DOHH2 (cell line): ENCODE measurements around the gene LTV1.

Source experiments
- H3F3A ChIP-seq: fragments of 200-600 bp; sonication (generic), shearing (Covaris generic); 2 replicates; pipeline ENCODE4 v1.6.0; 2016; ENCODE audit warnings: antibody characterized with exemption, mild to moderate bottlenecking; ENCODE audit not compliant: control insufficient read depth, insufficient read depth
- H3K27ac ChIP-seq: fragments of 200-600 bp; sonication (generic); 2 replicates; pipeline ENCODE4 v1.5.1; 2014; ENCODE audit warnings: low read depth, mild to moderate bottlenecking, low read length, moderate library complexity
- H3K27me3 ChIP-seq: fragments of 200-600 bp; sonication (generic); 2 replicates; pipeline ENCODE4 v1.6.1; 2014; ENCODE audit warnings: mild to moderate bottlenecking, low read length, mixed read lengths; ENCODE audit not compliant: control insufficient read depth
- H3K36me3 ChIP-seq: fragments of 200-600 bp; sonication (generic); 2 replicates; pipeline ENCODE4 v1.6.1; 2014; ENCODE audit warnings: mild to moderate bottlenecking, low read length, moderate library complexity, mixed read lengths; ENCODE audit not compliant: control insufficient read depth
- H3K4me1 ChIP-seq: fragments of 200-600 bp; sonication (generic); 2 replicates; pipeline ENCODE4 v1.6.1; 2014; ENCODE audit warnings: mild to moderate bottlenecking, low read length, mixed read lengths; ENCODE audit not compliant: control insufficient read depth
- H3K4me2 ChIP-seq: fragments of 200-600 bp; sonication (generic); 2 replicates; pipeline ENCODE4 v1.6.0; 2014; ENCODE audit warnings: mild to moderate bottlenecking, low read length, moderate library complexity
- H3K4me3 ChIP-seq: fragments of 200-600 bp; sonication (generic); 2 replicates; pipeline ENCODE4 v1.5.1; 2014; ENCODE audit warnings: mild to moderate bottlenecking, low read length, mixed read lengths
- H3K79me2 ChIP-seq: fragments of 200-600 bp; sonication (generic); 2 replicates; pipeline ENCODE4 v1.6.1; 2014; ENCODE audit warnings: mild to moderate bottlenecking, low read length, mixed read lengths; ENCODE audit not compliant: control insufficient read depth
- H3K9me2 ChIP-seq: fragments of 200-600 bp; sonication (generic); replicated peaks from 2 replicates; pipeline ENCODE4 v1.6.1; 2014; ENCODE audit warnings: mild to moderate bottlenecking, low read length, mixed read lengths; ENCODE audit not compliant: control insufficient read depth
- H3K9me3 ChIP-seq: fragments of 200-600 bp; sonication (generic); 2 replicates; pipeline ENCODE4 v1.6.1; 2014; ENCODE audit warnings: antibody characterized with exemption, low read length, mixed read lengths; ENCODE audit not compliant: control insufficient read depth, insufficient read depth
- H4K20me1 ChIP-seq: fragments of 200-600 bp; sonication (generic); 2 replicates; pipeline ENCODE4 v1.6.0; 2014; ENCODE audit warnings: low read depth, mild to moderate bottlenecking, antibody characterized with exemption, low read length, moderate library complexity; ENCODE audit not compliant: control insufficient read depth, insufficient read depth
- EZH2phosphoT487 ChIP-seq: fragments of 200-600 bp; sonication (generic); IDR thresholded peaks from 2 replicates; pipeline ENCODE4 v1.6.1; 2017; ENCODE audit warnings: borderline replicate concordance, mild to moderate bottlenecking, antibody characterized with exemption, low read length, moderate library complexity, mixed read lengths
- TF ChIP-seq, protein P1 (sequence below): fragments of 200-600 bp; sonication (generic); IDR thresholded peaks from one replicate; pipeline ENCODE4 v1.5.1; 2014; ENCODE audit warnings: antibody characterized with exemption, mild to moderate bottlenecking, low read depth, low read length; ENCODE audit not compliant: poor library complexity, severe bottlenecking

Gene LTV1

GRCh38 chr6:143817621-143818020, 25.5 kb upstream of the LTV1 start:
- Histone ChIP-seq H3K4me3 (no peak overlapping the region), H3K9me3 (no peaks in the 10 kb centered on the region), H3K27ac (no peak overlapping the region), H3K27me3 (no peaks in the 10 kb centered on the region), H4K20me1 (no peaks in the 10 kb centered on the region), H3K4me2 (no peak overlapping the region), H3K4me1 (no peaks in the 10 kb centered on the region), H3K9me2 (no peaks in the 10 kb centered on the region), H3K36me3 (no peaks in the 10 kb centered on the region), H3K79me2 (no peaks in the 10 kb centered on the region), H3F3A (no peaks in the 10 kb centered on the region)
- TF ChIP-seq, protein P1, sequence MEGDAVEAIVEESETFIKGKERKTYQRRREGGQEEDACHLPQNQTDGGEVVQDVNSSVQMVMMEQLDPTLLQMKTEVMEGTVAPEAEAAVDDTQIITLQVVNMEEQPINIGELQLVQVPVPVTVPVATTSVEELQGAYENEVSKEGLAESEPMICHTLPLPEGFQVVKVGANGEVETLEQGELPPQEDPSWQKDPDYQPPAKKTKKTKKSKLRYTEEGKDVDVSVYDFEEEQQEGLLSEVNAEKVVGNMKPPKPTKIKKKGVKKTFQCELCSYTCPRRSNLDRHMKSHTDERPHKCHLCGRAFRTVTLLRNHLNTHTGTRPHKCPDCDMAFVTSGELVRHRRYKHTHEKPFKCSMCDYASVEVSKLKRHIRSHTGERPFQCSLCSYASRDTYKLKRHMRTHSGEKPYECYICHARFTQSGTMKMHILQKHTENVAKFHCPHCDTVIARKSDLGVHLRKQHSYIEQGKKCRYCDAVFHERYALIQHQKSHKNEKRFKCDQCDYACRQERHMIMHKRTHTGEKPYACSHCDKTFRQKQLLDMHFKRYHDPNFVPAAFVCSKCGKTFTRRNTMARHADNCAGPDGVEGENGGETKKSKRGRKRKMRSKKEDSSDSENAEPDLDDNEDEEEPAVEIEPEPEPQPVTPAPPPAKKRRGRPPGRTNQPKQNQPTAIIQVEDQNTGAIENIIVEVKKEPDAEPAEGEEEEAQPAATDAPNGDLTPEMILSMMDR = no peak
- no peak for TF ChIP-seq EZH2phosphoT487

GRCh38 chr6:143821359-143821758, 21.8 kb upstream of the LTV1 start:
- Histone ChIP-seq H3K79me2 (no peaks in the 10 kb centered on the region), H3K4me3 (no peak overlapping the region)
- TF ChIP-seq EZH2phosphoT487 = no peak
- TF ChIP-seq, protein P1 = no peak

GRCh38 chr6:143822584-143823024, 20.5 kb upstream of the LTV1 start:
- Histone ChIP-seq H3K27ac (no peak overlapping the region), H3K36me3 (no peaks in the 10 kb centered on the region), H3K79me2 (no peaks in the 10 kb centered on the region), H3K9me3 (no peaks in the 10 kb centered on the region), H3K9me2 (no peaks in the 10 kb centered on the region), H4K20me1 (no peaks in the 10 kb centered on the region), H3K27me3 (no peaks in the 10 kb centered on the region), H3F3A (no peaks in the 10 kb centered on the region), H3K4me1 (no peaks in the 10 kb centered on the region), H3K4me2 (no peak overlapping the region), H3K4me3 (no peak overlapping the region)
- TF ChIP-seq, protein P1 = no peak
- TF ChIP-seq EZH2phosphoT487 = no peak

More at GRCh38 chr6:143821359-143821758, 21.8 kb upstream of the LTV1 start:
- H3F3A ChIP-seq = no peaks in the 10 kb centered on the region
- H3K36me3 ChIP-seq = no peaks in the 10 kb centered on the region
- H3K27ac ChIP-seq = no peak overlapping the region
- H3K9me3 ChIP-seq = no peaks in the 10 kb centered on the region
- H3K4me1 ChIP-seq = no peaks in the 10 kb centered on the region
- no peaks in the 10 kb centered on the region for H4K20me1 ChIP-seq
- no peaks in the 10 kb centered on the region for H3K9me2 ChIP-seq
- H3K27me3 ChIP-seq = no peaks in the 10 kb centered on the region
- H3K4me2 ChIP-seq = no peak overlapping the region
